ENCODE measurements around the gene CEP85L.

DNA sequence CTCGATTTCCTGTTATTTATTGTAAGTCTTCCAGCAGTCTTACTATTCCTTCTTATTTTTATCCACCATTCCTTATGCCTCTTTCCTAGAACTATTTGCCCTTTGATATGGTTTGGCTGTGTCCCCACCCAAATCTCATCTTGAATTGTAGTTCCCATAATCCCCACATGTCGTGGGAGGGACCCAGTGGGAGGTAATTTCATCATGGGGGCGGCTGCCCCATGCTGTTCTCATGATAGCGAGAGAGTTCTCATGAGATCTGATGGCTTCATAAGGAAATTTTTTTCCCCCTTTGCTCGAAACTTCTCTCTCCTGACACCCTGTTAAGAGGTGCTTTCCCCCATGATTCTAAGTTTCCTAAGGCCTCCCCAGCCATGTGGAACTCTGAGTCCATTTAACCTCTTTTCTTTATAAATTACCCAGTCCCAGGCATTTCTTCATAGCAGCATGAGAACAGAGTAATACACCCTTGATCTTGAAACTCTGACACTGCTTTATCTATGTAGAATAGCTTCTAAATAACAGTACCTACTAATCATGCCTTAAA is 54.5 kb downstream of the CEP85L start:
- TF ChIP-seq CTCF (IDR thresholded peaks at IDR 0.05; ENCODE audit: borderline replicate concordance, extremely low read depth, low read length, poor library complexity, severe bottlenecking) (no peak), EZH2 (IDR thresholded peaks at IDR 0.05; ENCODE audit: borderline replicate concordance, low read depth, low read length, severe bottlenecking) (no peak)
